A549 (cell line): ENCODE results near the gene CABP5.

ENCODE experiments used
- CEBPB ChIP-seq, 2 experiments: fragments of >200 bp in 1 of 2; sonication (Bioruptor Twin) in 1 of 2; formaldehyde crosslinking in 1 of 2; IDR thresholded peaks; 2 replicates each; pipeline ENCODE4 v1.6.1; 2012 to 2016
- CTCF ChIP-seq: fragments of >200 bp; sonication (Bioruptor Twin); formaldehyde crosslinking; IDR thresholded peaks from 3 replicates; pipeline ENCODE4 v1.5.1; 2016
- HOXB13 ChIP-seq: fragments of 250-450 bp; sonication (Bioruptor Pico); IDR thresholded peaks from 2 replicates; pipeline ENCODE4 v1.5.0; 2020; ENCODE audit warnings: low read depth, mild to moderate bottlenecking, moderate library complexity
- PHF8 ChIP-seq: fragments of 200-600 bp; sonication (generic); IDR thresholded peaks from 2 replicates; pipeline ENCODE4 v1.6.1; 2016; ENCODE audit warnings: low read depth, mild to moderate bottlenecking, antibody characterized with exemption, moderate library complexity, borderline replicate concordance
- SMC3 ChIP-seq: fragments of >200 bp; sonication (Bioruptor Twin); formaldehyde crosslinking; IDR thresholded peaks from 3 replicates; pipeline ENCODE4 v1.6.1; 2018; ENCODE audit warnings: inconsistent platforms

- TF ChIP-seq CTCF, result no peak
- no peak for TF ChIP-seq HOXB13 (CRISPR knock-in tag)
- TF ChIP-seq CEBPB (IDR thresholded peaks at IDR 0.05), result no peak
- no peak for TF ChIP-seq PHF8
- TF ChIP-seq SMC3, result no peak
These were observed 32.7 kb downstream of the CABP5 start for GRCh38 chr19:48010932-48011758.
